ENCODE measurements around the gene HS6ST1.
"Not testable (repeated sequence)": the region's sequence is repeated elsewhere in the genome, so short reads cannot be mapped to it uniquely, and the experiment has no call there.

The HS6ST1 gene

GRCh38 chr2:128266463-128266862 lies 52.2 kb downstream of the HS6ST1 start:
- DNase-seq, result not testable (repeated sequence)

GRCh38 chr2:128265608-128265993 lies 53.1 kb downstream of the HS6ST1 start:
- not testable (repeated sequence) for DNase-seq

- DNase-seq, result no peak
Observed at GRCh38 chr2:128264881-128265607, 53.6 kb downstream of the HS6ST1 start.

GRCh38 chr2:128263902-128264331 lies 54.8 kb downstream of the HS6ST1 start:
- DNase-seq, result no peak

- no peak for DNase-seq
Observed at GRCh38 chr2:128262315-128263253, 56.1 kb downstream of the HS6ST1 start.

GRCh38 chr2:128261245-128262128 lies 57.2 kb downstream of the HS6ST1 start:
- no peak for DNase-seq

GRCh38 chr2:128260239-128261138 lies 58.2 kb downstream of the HS6ST1 start:
- no peak for DNase-seq

GRCh38 chr2:128259585-128259984 lies 59.1 kb downstream of the HS6ST1 start:
- DNase-seq, result no peak

GRCh38 chr2:128258218-128258617 lies 60.5 kb downstream of the HS6ST1 start:
- DNase-seq, result no peak

- no peak for DNase-seq
Observed at GRCh38 chr2:128252501-128252900, 66.2 kb downstream of the HS6ST1 start.

GRCh38 chr2:128252086-128252485 lies 66.6 kb downstream of the HS6ST1 start:
- not testable (repeated sequence) for DNase-seq

GRCh38 chr2:128250229-128251025 lies 68.2 kb downstream of the HS6ST1 start:
- DNase-seq, result no peak

GRCh38 chr2:128249555-128249954 lies 69.1 kb downstream of the HS6ST1 start:
- no peak for DNase-seq

GRCh38 chr2:128245813-128246212 lies 72.9 kb downstream of the HS6ST1 start:
- DNase-seq, result peak; percentile 62

- DNase-seq, result no peak
Observed at GRCh38 chr2:128241896-128242295, 76.8 kb downstream of the HS6ST1 start.

- no peak for DNase-seq
Observed at GRCh38 chr2:128237911-128238697, 80.6 kb downstream of the HS6ST1 start.

GRCh38 chr2:128237081-128237534 lies 81.6 kb downstream of the HS6ST1 start:
- peak; percentile 48 for DNase-seq

- no peak for DNase-seq
Observed at GRCh38 chr2:128236491-128237035, 82.1 kb downstream of the HS6ST1 start.

GRCh38 chr2:128235581-128235980 lies 83.1 kb downstream of the HS6ST1 start:
- DNase-seq, result no peak

- DNase-seq, result no peak
Observed at GRCh38 chr2:128234613-128235012, 84.1 kb downstream of the HS6ST1 start.
